Measurements from ENCODE around the gene PLCB2. TPM values are rescaled to one million over a fixed set of nuclear protein-coding genes. Genes with fewer than 3 reads are reported as not detected.

The PLCB2 gene
- total RNA-seq, 1 donor from 2014 or later: 8.7 TPM

DNA sequence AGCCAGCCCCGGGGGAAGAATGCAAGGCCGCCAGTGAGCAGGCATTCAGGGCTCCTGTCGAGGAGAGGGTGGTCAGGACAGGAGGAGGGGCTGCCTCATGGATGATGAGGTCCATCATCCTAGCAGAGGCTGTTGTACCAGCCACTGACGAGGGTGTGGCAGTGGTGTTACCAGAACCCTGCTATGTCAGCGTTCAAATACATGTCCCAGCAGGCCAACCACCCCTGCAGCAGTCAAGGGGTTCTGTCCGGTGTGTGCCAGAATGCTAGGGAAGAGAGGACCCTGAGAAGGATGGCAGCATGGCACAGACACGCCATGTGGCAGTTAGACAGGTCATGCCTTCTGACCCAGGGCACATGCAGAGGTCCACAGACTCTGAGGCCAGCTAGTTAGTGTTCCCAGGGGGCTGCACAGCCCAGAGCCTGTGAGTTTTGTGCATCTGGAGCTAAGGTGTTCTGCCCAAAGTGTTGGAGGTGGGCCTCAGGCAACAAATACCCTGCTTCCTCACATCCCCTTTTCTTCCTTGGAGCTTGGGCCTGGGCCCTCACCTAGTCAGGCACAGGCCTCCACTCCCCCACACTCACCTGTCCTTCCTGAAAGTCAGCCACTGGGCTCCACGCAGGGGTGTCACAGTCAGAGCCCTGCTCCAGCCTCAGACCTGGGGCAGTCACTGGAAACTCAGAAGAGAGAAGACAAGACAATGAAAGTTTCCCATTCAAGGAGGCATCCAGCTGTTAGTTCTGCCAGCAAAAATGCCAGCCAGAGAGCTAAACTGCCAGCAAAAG, 61.0 kb downstream of the PLCB2 start:
- Mint-ChIP-seq H3K36me3 (ENCODE audit: low read depth) (no peaks in the 10 kb centered on the region), H3K4me1 (no peaks in the 10 kb centered on the region), H3K27me3 (ENCODE audit: low read depth) (peaks cover 27% of the 10 kb centered on the region), H3K27ac (ENCODE audit: unreplicated experiment) (peak overlapping the region; percentile 71), H3K4me3 (no peak overlapping the region), H3K9me3 (no peaks in the 10 kb centered on the region)
- TF ChIP-seq, protein P1, sequence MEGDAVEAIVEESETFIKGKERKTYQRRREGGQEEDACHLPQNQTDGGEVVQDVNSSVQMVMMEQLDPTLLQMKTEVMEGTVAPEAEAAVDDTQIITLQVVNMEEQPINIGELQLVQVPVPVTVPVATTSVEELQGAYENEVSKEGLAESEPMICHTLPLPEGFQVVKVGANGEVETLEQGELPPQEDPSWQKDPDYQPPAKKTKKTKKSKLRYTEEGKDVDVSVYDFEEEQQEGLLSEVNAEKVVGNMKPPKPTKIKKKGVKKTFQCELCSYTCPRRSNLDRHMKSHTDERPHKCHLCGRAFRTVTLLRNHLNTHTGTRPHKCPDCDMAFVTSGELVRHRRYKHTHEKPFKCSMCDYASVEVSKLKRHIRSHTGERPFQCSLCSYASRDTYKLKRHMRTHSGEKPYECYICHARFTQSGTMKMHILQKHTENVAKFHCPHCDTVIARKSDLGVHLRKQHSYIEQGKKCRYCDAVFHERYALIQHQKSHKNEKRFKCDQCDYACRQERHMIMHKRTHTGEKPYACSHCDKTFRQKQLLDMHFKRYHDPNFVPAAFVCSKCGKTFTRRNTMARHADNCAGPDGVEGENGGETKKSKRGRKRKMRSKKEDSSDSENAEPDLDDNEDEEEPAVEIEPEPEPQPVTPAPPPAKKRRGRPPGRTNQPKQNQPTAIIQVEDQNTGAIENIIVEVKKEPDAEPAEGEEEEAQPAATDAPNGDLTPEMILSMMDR (conservative IDR thresholded peaks at IDR 0.05): no peak
- no peak for DNase-seq (ENCODE audit: low read depth, low spot score)

DNA sequence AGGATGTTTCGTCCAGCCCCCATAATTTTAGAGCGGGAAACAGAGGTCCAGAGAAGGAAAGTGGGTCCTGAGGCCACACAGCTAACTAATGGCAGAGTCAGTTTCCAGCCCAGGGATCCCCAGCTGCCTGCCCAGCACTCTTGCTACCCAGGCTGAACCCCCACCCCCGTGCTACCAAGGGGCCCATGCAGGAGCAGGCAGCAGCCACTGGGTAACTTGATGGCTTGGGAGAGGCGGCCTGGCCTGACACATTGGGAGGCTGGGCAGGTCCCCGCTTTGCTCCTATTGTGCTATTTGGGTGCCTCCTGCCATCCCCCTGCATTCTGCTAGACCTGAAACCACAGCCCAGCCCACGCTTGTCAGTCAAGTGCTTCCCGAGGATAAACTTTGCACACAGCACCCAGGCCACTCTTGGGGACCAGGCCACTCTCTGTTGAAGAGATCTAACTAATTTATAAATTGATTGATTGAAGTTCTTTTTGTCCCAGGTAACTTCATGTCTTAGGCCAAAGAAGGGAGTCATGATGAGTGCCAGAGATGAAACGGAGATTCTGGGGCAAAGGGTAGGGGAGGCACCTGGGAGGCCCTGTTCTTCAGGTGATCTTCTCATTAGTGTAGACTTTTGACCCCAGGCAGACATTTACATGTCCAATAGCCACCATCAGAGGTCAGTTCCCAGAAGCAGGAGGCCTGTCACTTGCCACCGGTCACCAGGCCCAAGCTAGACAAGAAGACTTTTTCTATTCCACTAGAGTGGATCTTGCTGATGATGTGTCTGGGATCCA, 61.9 kb downstream of the PLCB2 start:
- no peak overlapping the region for H3K27ac Mint-ChIP-seq (ENCODE audit: unreplicated experiment)
- no peak for DNase-seq (ENCODE audit: low read depth, low spot score)
- no peaks in the 10 kb centered on the region for H3K4me1 Mint-ChIP-seq
- H3K36me3 Mint-ChIP-seq (ENCODE audit: low read depth): no peaks in the 10 kb centered on the region
- no peaks in the 10 kb centered on the region for H3K9me3 Mint-ChIP-seq
- TF ChIP-seq, protein P1 (conservative IDR thresholded peaks at IDR 0.05): no peak
- no peak overlapping the region for H3K4me3 Mint-ChIP-seq
- peaks cover 18% of the 10 kb centered on the region for H3K27me3 Mint-ChIP-seq (ENCODE audit: low read depth)

DNA sequence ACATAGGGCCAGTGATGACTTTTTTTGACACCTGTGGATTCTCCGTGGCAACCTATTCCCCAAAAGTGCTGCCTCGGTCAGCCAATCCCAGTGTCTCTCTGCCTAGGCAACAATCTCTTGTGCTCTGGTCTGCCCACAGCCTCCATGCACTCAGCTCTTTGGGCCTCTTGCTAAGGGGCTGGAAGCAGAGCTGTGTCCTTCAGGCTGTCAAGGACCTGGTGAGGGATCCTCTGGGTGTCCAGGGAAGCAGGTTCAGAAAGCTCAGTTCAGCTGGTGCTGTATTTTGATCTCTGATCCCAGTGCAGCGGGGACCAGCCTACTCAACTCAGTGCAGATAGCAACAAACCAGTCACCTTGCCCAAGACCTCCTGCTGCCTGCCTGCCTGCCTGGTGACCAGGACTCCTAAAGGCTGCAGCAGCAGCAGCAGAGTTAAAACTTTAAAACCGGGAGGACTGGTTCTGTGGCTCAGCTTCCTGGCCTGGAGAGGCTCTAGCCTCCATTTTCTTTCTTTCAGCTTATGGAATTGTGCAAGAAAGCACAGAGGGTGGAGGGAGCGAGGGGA, 62.7 kb downstream of the PLCB2 start:
- no peaks in the 10 kb centered on the region for H3K4me1 Mint-ChIP-seq
- no peak overlapping the region for H3K27ac Mint-ChIP-seq (ENCODE audit: unreplicated experiment)
- DNase-seq (ENCODE audit: low read depth, low spot score): no peak
- no peaks in the 10 kb centered on the region for H3K36me3 Mint-ChIP-seq (ENCODE audit: low read depth)
- H3K4me3 Mint-ChIP-seq: no peak overlapping the region
- no peaks in the 10 kb centered on the region for H3K9me3 Mint-ChIP-seq
- peaks cover 11% of the 10 kb centered on the region for H3K27me3 Mint-ChIP-seq (ENCODE audit: low read depth)
- TF ChIP-seq, protein P1 (conservative IDR thresholded peaks at IDR 0.05): no peak

DNA sequence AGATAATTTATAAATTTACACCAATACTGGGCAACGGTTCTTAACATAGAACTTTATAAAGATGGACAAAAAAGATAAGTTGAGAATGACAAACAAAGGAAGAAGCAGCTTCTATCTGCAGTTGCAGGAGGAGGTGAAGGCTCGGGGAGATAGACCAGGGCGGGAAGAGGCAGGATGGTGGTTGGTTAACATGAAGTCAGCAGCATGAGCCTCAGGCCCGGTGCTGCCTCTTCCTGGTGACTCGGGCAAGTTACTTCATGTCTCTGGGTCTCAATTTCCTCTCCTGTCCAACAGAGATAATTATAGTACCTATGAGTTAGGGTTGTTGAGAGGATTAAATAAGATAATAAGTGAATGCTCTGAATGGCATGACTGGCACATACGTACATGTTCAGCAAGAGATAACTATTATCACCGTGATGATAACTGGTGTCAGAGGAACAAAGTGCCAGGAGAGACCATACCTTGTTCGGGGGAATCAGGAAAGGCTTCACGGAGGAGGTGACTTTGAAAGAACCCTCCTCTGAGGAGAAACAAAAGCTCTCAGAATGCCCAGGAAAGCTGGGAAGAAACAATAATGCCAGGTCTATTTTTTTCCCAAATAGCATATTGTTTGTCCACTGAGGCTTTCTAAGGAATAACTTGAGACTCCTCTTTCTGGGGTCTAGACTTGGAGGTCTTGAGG, 64.5 kb downstream of the PLCB2 start:
- DNase-seq (ENCODE audit: low read depth, low spot score): no peak
- H3K27me3 Mint-ChIP-seq (ENCODE audit: low read depth): peaks cover 12% of the 10 kb centered on the region
- peaks cover 8% of the 10 kb centered on the region for H3K4me1 Mint-ChIP-seq
- H3K9me3 Mint-ChIP-seq: no peaks in the 10 kb centered on the region
- no peak overlapping the region for H3K27ac Mint-ChIP-seq (ENCODE audit: unreplicated experiment)
- no peak overlapping the region for H3K4me3 Mint-ChIP-seq
- no peaks in the 10 kb centered on the region for H3K36me3 Mint-ChIP-seq (ENCODE audit: low read depth)
- TF ChIP-seq, protein P1 (conservative IDR thresholded peaks at IDR 0.05): no peak

DNA sequence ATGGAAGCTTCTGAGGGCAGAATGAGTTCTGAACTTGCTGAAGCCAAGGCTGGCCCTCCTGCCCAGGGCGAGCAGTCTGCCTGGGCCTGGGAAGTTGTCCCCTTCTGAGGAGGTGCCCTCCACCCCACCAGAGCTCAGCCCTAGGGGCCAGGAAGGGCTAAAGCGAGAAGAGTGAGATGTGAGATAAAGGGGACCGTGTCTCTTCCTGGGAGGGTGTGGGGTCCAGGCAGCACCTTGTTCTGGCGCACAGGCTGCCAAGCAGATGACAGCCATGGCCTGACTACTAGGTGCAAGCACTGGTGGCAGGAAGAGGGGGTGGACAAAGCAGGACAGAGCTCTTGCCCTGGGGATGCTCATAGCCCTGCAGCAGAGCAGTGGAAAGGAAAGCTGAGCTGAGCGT, 65.1 kb downstream of the PLCB2 start:
- no peak for DNase-seq (ENCODE audit: low read depth, low spot score)
- peaks cover 13% of the 10 kb centered on the region for H3K4me1 Mint-ChIP-seq
- no peak overlapping the region for H3K4me3 Mint-ChIP-seq
- no peaks in the 10 kb centered on the region for H3K36me3 Mint-ChIP-seq (ENCODE audit: low read depth)
- H3K27me3 Mint-ChIP-seq (ENCODE audit: low read depth): peaks cover 17% of the 10 kb centered on the region
- no peaks in the 10 kb centered on the region for H3K9me3 Mint-ChIP-seq
- TF ChIP-seq, protein P1 (conservative IDR thresholded peaks at IDR 0.05): no peak
- H3K27ac Mint-ChIP-seq (ENCODE audit: unreplicated experiment): no peak overlapping the region
